Subcutaneous abdominal adipose tissue (tissue), 5 donors: ENCODE results near the gene P2RY2.
"Not testable (repeated sequence)": the region's sequence is repeated elsewhere in the genome, so short reads cannot be mapped to it uniquely, and the experiment has no call there.

ENCODE experiments used
- H3K27ac ChIP-seq: one replicate; pipeline ENCODE4 v1.7.0; 2013; ENCODE audit warnings: low read depth, mild to moderate bottlenecking, inconsistent platforms, low read length, moderate library complexity
- H3K27me3 ChIP-seq, 5 donors: one replicate each; pipeline ENCODE4 v1.7.0; 2013; ENCODE audit warnings: low read length in 5 of 5, inconsistent platforms in 1 of 5; ENCODE audit not compliant: control insufficient read depth in 5 of 5, insufficient read depth in 4 of 5
- H3K36me3 ChIP-seq, 5 donors: one replicate each; pipeline ENCODE4 v1.7.0; 2013; ENCODE audit warnings: low read length in 5 of 5; ENCODE audit not compliant: control insufficient read depth in 5 of 5, insufficient read depth in 5 of 5
- H3K4me1 ChIP-seq, 5 donors: one replicate each; pipeline ENCODE4 v1.7.0; 2013; ENCODE audit warnings: low read length in 5 of 5, mild to moderate bottlenecking in 3 of 5, moderate library complexity in 1 of 5; ENCODE audit not compliant: control insufficient read depth in 5 of 5, insufficient read depth in 5 of 5
- H3K4me3 ChIP-seq, 5 donors: one replicate each; pipeline ENCODE4 v1.7.0; 2013; ENCODE audit warnings: low read length in 5 of 5, low read depth in 1 of 5
- H3K9ac ChIP-seq, 5 donors: one replicate each; pipeline ENCODE4 v1.7.0; 2013; ENCODE audit warnings: low read length in 5 of 5, mild to moderate bottlenecking in 4 of 5, moderate library complexity in 3 of 5
- H3K9me3 ChIP-seq, 5 donors: one replicate each; pipeline ENCODE4 v1.7.0; 2013; ENCODE audit warnings: low read length in 5 of 5; ENCODE audit not compliant: control insufficient read depth in 5 of 5
- donor health status: healthy.
- donor health status: healthy.
- donor health status: healthy.
- donor health status: healthy.
- donor health status: healthy.

P2RY2 gene

GRCh38 chr11:73271478-73271865 is 53.4 kb downstream of the P2RY2 start:
- Histone ChIP-seq H3K4me1 (peaks cover 8 to 16% (median 10%) of the 10 kb centered on the region in 5 donors), H3K27me3 (peaks cover 3 to 14% (median 6%) of the 10 kb centered on the region in 5 donors)
- H3K4me3 ChIP-seq, H3K27ac ChIP-seq, H3K36me3 ChIP-seq, H3K9me3 ChIP-seq, H3K9ac ChIP-seq: not testable (repeated sequence)

GRCh38 chr11:73271936-73272679 is 54.0 kb downstream of the P2RY2 start, which contains the start of gene P2RY6:
P2RY6 (plus strand) TSS chr11:73272338; CDS start chr11:73296519, 24,181 bp downstream.
- no peaks in the 10 kb centered on the region for H3K36me3 ChIP-seq
- H3K27me3 ChIP-seq, result peaks cover 3 to 14% (median 4%) of the 10 kb centered on the region in 5 donors
- no peak within 1 kb of the TSS for H3K27ac ChIP-seq
- H3K4me3 ChIP-seq, result peak within 1 kb of the TSS in 4 of 5 donors; percentile 40 to 61 (median 46)
- H3K9ac ChIP-seq, result peak within 1 kb of the TSS in 1 of 5 donors; percentile 45
- H3K4me1 ChIP-seq, result peaks cover 8 to 16% (median 10%) of the 10 kb centered on the region in 5 donors
- no peaks in the 10 kb centered on the region for H3K9me3 ChIP-seq

- Histone ChIP-seq H3K4me1 (peaks cover 8 to 16% (median 10%) of the 10 kb centered on the region in 5 donors), H3K27ac (no peak overlapping the region), H3K27me3 (peaks cover 3 to 14% (median 3%) of the 10 kb centered on the region in 5 donors), H3K9me3 (no peaks in the 10 kb centered on the region), H3K4me3 (peak overlapping the region in 4 of 5 donors; percentile 40 to 61 (median 46)), H3K36me3 (no peaks in the 10 kb centered on the region), H3K9ac (no peak overlapping the region)
Observed at GRCh38 chr11:73272680-73273038, 54.6 kb downstream of the P2RY2 start.

- H3K4me1 ChIP-seq, result peaks cover 5 to 16% (median 9%) of the 10 kb centered on the region in 5 donors
- peaks cover 0 to 11% (median 3%) of the 10 kb centered on the region in 5 donors for H3K27me3 ChIP-seq
- no peaks in the 10 kb centered on the region for H3K9me3 ChIP-seq
- H3K36me3 ChIP-seq, result no peaks in the 10 kb centered on the region
- H3K4me3 ChIP-seq, result peak overlapping the region in 4 of 5 donors; percentile 2 to 61 (median 28)
- peak overlapping the region in 1 of 5 donors; percentile 45 for H3K9ac ChIP-seq
- no peak overlapping the region for H3K27ac ChIP-seq
Observed at GRCh38 chr11:73273222-73273895, 55.3 kb downstream of the P2RY2 start.

- not testable (repeated sequence) for H3K9ac ChIP-seq, H3K4me3 ChIP-seq, H3K27me3 ChIP-seq, H3K27ac ChIP-seq, H3K9me3 ChIP-seq, H3K36me3 ChIP-seq
- H3K4me1 ChIP-seq, result peaks cover 5 to 16% (median 8%) of the 10 kb centered on the region in 5 donors
Observed at GRCh38 chr11:73274191-73274590, 56.1 kb downstream of the P2RY2 start.

- H3K27me3 ChIP-seq, result peaks cover 0 to 9% (median 0%) of the 10 kb centered on the region in 5 donors
- H3K4me3 ChIP-seq, result peak overlapping the region in 2 of 5 donors; percentile 17 to 24
- peaks cover under 1 to 13% (median under 1%) of the 10 kb centered on the region in 5 donors for H3K4me1 ChIP-seq
- H3K36me3 ChIP-seq, result no peaks in the 10 kb centered on the region
- peak overlapping the region in 1 of 5 donors; percentile 43 for H3K9ac ChIP-seq
- no peaks in the 10 kb centered on the region for H3K9me3 ChIP-seq
- no peak overlapping the region for H3K27ac ChIP-seq
Observed at GRCh38 chr11:73274722-73275380, 56.8 kb downstream of the P2RY2 start.

- H3K4me3 ChIP-seq, result peak overlapping the region in 2 of 5 donors; percentile 10 to 17
- peaks cover 0 to 7% (median 0%) of the 10 kb centered on the region in 5 donors for H3K27me3 ChIP-seq
- no peaks in the 10 kb centered on the region for H3K9me3 ChIP-seq
- peaks cover 0 to 15% (median 5%) of the 10 kb centered on the region in 5 donors for H3K4me1 ChIP-seq
- H3K27ac ChIP-seq, result no peak overlapping the region
- no peak overlapping the region for H3K9ac ChIP-seq
- H3K36me3 ChIP-seq, result no peaks in the 10 kb centered on the region
Observed at GRCh38 chr11:73275381-73275750, 57.3 kb downstream of the P2RY2 start.

- no peak overlapping the region for H3K4me3 ChIP-seq
- H3K9ac ChIP-seq, result no peak overlapping the region
- no peaks in the 10 kb centered on the region for H3K9me3 ChIP-seq
- peaks cover 0 to 2% (median 0%) of the 10 kb centered on the region in 5 donors for H3K27me3 ChIP-seq
- no peaks in the 10 kb centered on the region for H3K36me3 ChIP-seq
- peaks cover 0 to 32% (median 9%) of the 10 kb centered on the region in 5 donors for H3K4me1 ChIP-seq
- H3K27ac ChIP-seq, result no peak overlapping the region
Observed at GRCh38 chr11:73277467-73277866, 59.4 kb downstream of the P2RY2 start.

GRCh38 chr11:73280626-73281025 is 62.5 kb downstream of the P2RY2 start:
- H3K9ac ChIP-seq, result no peak overlapping the region
- H3K4me3 ChIP-seq, result no peak overlapping the region
- peaks cover 4 to 49% (median 22%) of the 10 kb centered on the region in 5 donors for H3K4me1 ChIP-seq
- peaks cover 0 to 2% (median 0%) of the 10 kb centered on the region in 5 donors for H3K27me3 ChIP-seq
- H3K27ac ChIP-seq, result no peak overlapping the region
- no peaks in the 10 kb centered on the region for H3K36me3 ChIP-seq
- no peaks in the 10 kb centered on the region for H3K9me3 ChIP-seq
